SK-N-SH treated with all-trans-retinoic acid at 6 μM for 48 hours (cell line): ENCODE measurements around the gene HOXB7.

Experiments
- ATAC-seq: fragments of 200-7000 bp; cut with Tn5 transposase; 3 replicates; pipeline ENCODE4 v1.9.1; 2020; ENCODE audit warnings: mild to moderate bottlenecking, moderate library complexity
- ARNTL ChIP-seq: fragments of 450-650 bp; formaldehyde crosslinking; IDR thresholded peaks from 2 replicates; pipeline ENCODE4 v1.5.0; 2020; ENCODE audit warnings: low read depth, mild to moderate bottlenecking, moderate library complexity, borderline replicate concordance
- BACH2 ChIP-seq: fragments of 250-450 bp; sonication (Bioruptor Pico); IDR thresholded peaks from 2 replicates; pipeline ENCODE4 v1.9.0; 2021; ENCODE audit warnings: mild to moderate bottlenecking, borderline replicate concordance
- CSDC2 ChIP-seq: fragments of 250-450 bp; sonication (Bioruptor Pico); IDR thresholded peaks from 2 replicates; pipeline ENCODE4 v1.5.0; 2020; ENCODE audit warnings: mild to moderate bottlenecking, moderate library complexity
- ESRRG ChIP-seq: fragments of 250-450 bp; sonication (Bioruptor Pico); IDR thresholded peaks from 2 replicates; pipeline ENCODE4 v1.6.1; 2021; ENCODE audit warnings: mild to moderate bottlenecking
- GLIS3 ChIP-seq: fragments of 250-450 bp; sonication (Bioruptor Pico); IDR thresholded peaks from 2 replicates; pipeline ENCODE4 v1.5.0; 2020; ENCODE audit warnings: mild to moderate bottlenecking, moderate library complexity
- ISL1 ChIP-seq: fragments of 250-450 bp; sonication (Bioruptor Pico); IDR thresholded peaks from 2 replicates; pipeline ENCODE4 v2.1.2; 2022; ENCODE audit warnings: mild to moderate bottlenecking, moderate library complexity
- OSR1 ChIP-seq: fragments of 250-450 bp; sonication (Bioruptor Pico); IDR thresholded peaks from 2 replicates; pipeline ENCODE4 v1.8.0; 2022; ENCODE audit warnings: moderate library complexity, mild to moderate bottlenecking, inconsistent platforms
- PPARA ChIP-seq: fragments of 250-450 bp; sonication (Bioruptor Pico); IDR thresholded peaks from 2 replicates; pipeline ENCODE4 v1.5.0; 2020; ENCODE audit warnings: mild to moderate bottlenecking, borderline replicate concordance
- RARB ChIP-seq: fragments of 250-450 bp; sonication (Bioruptor Pico); IDR thresholded peaks from 2 replicates; pipeline ENCODE4 v1.8.0; 2021; ENCODE audit warnings: mild to moderate bottlenecking, moderate library complexity
- SNAI2 ChIP-seq: fragments of 250-450 bp; sonication (Bioruptor Pico); IDR thresholded peaks from 2 replicates; pipeline ENCODE4 v1.5.0; 2020; ENCODE audit warnings: mild to moderate bottlenecking, moderate library complexity
- TCF4 ChIP-seq: fragments of 250-450 bp; sonication (Bioruptor Pico); IDR thresholded peaks from 2 replicates; pipeline ENCODE4 v1.8.0; 2021; ENCODE audit warnings: mild to moderate bottlenecking, moderate library complexity, borderline replicate concordance
- TOX ChIP-seq: fragments of 250-450 bp; sonication (Bioruptor Pico); IDR thresholded peaks from 2 replicates; pipeline ENCODE4 v1.8.0; 2021; ENCODE audit warnings: mild to moderate bottlenecking, moderate library complexity, borderline replicate concordance
- ZC3H10 ChIP-seq: fragments of 250-450 bp; sonication (Bioruptor Pico); IDR thresholded peaks from 2 replicates; pipeline ENCODE4 v1.5.1; 2021; ENCODE audit warnings: mild to moderate bottlenecking, moderate library complexity
- ZFP30 ChIP-seq: fragments of 450-650 bp; formaldehyde crosslinking; IDR thresholded peaks from 2 replicates; pipeline ENCODE4 v1.5.0; 2022; ENCODE audit warnings: mild to moderate bottlenecking, moderate library complexity
- ZNF565 ChIP-seq: fragments of 450-650 bp; formaldehyde crosslinking; conservative IDR thresholded peaks from 2 replicates; pipeline ENCODE4 v1.5.0; 2020; ENCODE audit warnings: low read depth, mild to moderate bottlenecking, moderate library complexity
- ZNF70 ChIP-seq: fragments of 450-650 bp; formaldehyde crosslinking; IDR thresholded peaks from 2 replicates; pipeline ENCODE4 v1.5.0; 2020; ENCODE audit warnings: mild to moderate bottlenecking, moderate library complexity
- ZNF8 ChIP-seq: fragments of 450-650 bp; formaldehyde crosslinking; IDR thresholded peaks from 2 replicates; pipeline ENCODE4 v1.5.0; 2020; ENCODE audit warnings: mild to moderate bottlenecking, moderate library complexity
- TF ChIP-seq, protein P1 (sequence below): fragments of 250-450 bp; sonication (Bioruptor Pico); IDR thresholded peaks from 2 replicates; pipeline ENCODE4 v1.5.1; 2021; ENCODE audit warnings: mild to moderate bottlenecking, moderate library complexity
- TF ChIP-seq, protein P2 (sequence below): fragments of 250-450 bp; sonication (Bioruptor Pico); IDR thresholded peaks from 2 replicates; pipeline ENCODE4 v1.8.0; 2020; ENCODE audit warnings: mild to moderate bottlenecking, moderate library complexity, borderline replicate concordance
- TF ChIP-seq, protein P3 (sequence below): fragments of 250-450 bp; sonication (Bioruptor Pico); IDR thresholded peaks from 2 replicates; pipeline ENCODE4 v1.5.1; 2020; ENCODE audit warnings: low read depth, mild to moderate bottlenecking, moderate library complexity
- TF ChIP-seq, protein P4 (sequence below): fragments of 250-450 bp; sonication (Bioruptor Pico); IDR thresholded peaks from 2 replicates; pipeline ENCODE4 v1.8.0; 2021; ENCODE audit warnings: low read depth, mild to moderate bottlenecking, moderate library complexity, borderline replicate concordance
- TF ChIP-seq, protein P5 (sequence below): fragments of 250-450 bp; sonication (Bioruptor Pico); IDR thresholded peaks from 2 replicates; pipeline ENCODE4 v1.5.0; 2020; ENCODE audit warnings: mild to moderate bottlenecking, moderate library complexity

Gene HOXB7

DNA sequence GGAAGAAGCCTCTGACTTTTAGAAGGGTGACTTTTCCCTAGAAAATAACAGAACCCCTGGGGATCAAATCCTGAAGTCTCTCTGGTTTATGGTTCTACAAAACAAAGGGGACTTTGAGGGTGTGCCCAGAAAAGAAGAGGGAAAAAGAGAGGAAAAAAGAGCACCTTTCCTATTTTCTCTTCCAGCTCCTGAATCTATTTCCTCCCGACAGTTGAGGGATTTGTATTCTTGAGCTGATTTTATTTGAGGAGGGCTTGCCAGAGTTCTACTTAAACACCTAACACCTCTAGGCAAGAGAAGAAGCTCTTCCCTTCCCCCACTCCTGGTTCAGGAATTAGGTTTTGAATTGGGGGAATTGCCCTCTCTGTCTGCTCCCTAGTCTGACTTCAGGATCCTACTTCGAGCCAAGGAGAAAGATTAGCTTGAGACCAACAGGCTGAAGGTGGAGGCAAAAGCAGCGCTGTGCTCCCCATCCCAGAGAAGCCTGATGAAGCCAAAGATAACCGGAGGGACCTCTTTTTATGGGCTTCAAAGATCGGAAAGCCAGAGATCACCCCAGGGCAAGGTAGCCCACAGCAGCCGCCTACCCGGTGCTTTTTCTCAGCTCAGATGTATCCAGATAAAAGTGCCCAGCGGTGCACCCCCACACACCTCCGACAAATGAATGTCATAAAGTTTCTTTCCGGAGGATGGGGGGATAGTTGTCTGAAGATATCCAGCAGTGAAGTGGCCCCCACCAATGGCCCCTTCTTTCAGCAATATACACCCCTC is 21.6 kb downstream of the HOXB7 start:
- ATAC-seq, result no peak
- TF ChIP-seq RARB (CRISPR knock-in tag) (no peak), ZFP30 (CRISPR knock-in tag) (no peak), CSDC2 (CRISPR knock-in tag) (no peak)

DNA sequence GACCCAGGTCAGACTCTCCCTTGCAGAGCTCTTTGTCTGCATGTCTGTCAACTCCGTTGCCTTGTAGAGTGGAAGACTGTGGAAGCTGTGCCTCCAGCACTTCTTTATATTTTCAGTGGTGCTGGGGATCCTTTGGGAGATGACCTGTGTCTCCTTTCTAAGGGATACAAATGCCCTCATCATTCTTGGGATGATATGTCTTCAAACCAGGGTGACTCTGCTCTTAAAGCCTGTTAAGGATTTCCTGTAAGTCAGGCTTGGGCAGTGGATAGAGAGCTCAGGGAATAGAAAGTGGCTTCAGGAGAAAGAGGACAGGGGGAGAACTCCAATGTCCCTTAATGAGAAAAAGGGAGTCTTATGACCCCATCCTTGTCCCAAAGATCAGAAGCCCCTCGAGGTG is 22.3 kb downstream of the HOXB7 start:
- no peak for ATAC-seq
- TF ChIP-seq, protein P1, sequence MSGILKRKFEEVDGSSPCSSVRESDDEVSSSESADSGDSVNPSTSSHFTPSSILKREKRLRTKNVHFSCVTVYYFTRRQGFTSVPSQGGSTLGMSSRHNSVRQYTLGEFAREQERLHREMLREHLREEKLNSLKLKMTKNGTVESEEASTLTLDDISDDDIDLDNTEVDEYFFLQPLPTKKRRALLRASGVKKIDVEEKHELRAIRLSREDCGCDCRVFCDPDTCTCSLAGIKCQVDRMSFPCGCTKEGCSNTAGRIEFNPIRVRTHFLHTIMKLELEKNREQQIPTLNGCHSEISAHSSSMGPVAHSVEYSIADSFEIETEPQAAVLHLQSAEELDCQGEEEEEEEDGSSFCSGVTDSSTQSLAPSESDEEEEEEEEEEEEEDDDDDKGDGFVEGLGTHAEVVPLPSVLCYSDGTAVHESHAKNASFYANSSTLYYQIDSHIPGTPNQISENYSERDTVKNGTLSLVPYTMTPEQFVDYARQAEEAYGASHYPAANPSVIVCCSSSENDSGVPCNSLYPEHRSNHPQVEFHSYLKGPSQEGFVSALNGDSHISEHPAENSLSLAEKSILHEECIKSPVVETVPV (CRISPR knock-in tag), result no peak
- TF ChIP-seq, protein P2, sequence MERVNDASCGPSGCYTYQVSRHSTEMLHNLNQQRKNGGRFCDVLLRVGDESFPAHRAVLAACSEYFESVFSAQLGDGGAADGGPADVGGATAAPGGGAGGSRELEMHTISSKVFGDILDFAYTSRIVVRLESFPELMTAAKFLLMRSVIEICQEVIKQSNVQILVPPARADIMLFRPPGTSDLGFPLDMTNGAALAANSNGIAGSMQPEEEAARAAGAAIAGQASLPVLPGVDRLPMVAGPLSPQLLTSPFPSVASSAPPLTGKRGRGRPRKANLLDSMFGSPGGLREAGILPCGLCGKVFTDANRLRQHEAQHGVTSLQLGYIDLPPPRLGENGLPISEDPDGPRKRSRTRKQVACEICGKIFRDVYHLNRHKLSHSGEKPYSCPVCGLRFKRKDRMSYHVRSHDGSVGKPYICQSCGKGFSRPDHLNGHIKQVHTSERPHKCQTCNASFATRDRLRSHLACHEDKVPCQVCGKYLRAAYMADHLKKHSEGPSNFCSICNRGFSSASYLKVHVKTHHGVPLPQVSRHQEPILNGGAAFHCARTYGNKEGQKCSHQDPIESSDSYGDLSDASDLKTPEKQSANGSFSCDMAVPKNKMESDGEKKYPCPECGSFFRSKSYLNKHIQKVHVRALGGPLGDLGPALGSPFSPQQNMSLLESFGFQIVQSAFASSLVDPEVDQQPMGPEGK (CRISPR knock-in tag), result no peak
- TF ChIP-seq OSR1 (no peak), ESRRG (CRISPR knock-in tag) (no peak), TCF4 (CRISPR knock-in tag) (no peak), ZC3H10 (CRISPR knock-in tag) (no peak), PPARA (CRISPR knock-in tag) (no peak), ISL1 (CRISPR knock-in tag) (no peak), ZNF8 (no peak), ZNF565 (CRISPR knock-in tag) (no peak), ZNF70 (CRISPR knock-in tag) (no peak), SNAI2 (CRISPR knock-in tag) (no peak), BACH2 (CRISPR knock-in tag) (no peak), ZFP30 (CRISPR knock-in tag) (no peak), ARNTL (no peak), TOX (CRISPR knock-in tag) (no peak)
- TF ChIP-seq, protein P3, sequence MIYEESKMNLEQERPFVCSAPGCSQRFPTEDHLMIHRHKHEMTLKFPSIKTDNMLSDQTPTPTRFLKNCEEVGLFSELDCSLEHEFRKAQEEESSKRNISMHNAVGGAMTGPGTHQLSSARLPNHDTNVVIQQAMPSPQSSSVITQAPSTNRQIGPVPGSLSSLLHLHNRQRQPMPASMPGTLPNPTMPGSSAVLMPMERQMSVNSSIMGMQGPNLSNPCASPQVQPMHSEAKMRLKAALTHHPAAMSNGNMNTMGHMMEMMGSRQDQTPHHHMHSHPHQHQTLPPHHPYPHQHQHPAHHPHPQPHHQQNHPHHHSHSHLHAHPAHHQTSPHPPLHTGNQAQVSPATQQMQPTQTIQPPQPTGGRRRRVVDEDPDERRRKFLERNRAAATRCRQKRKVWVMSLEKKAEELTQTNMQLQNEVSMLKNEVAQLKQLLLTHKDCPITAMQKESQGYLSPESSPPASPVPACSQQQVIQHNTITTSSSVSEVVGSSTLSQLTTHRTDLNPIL, result no peak
- TF ChIP-seq, protein P4, sequence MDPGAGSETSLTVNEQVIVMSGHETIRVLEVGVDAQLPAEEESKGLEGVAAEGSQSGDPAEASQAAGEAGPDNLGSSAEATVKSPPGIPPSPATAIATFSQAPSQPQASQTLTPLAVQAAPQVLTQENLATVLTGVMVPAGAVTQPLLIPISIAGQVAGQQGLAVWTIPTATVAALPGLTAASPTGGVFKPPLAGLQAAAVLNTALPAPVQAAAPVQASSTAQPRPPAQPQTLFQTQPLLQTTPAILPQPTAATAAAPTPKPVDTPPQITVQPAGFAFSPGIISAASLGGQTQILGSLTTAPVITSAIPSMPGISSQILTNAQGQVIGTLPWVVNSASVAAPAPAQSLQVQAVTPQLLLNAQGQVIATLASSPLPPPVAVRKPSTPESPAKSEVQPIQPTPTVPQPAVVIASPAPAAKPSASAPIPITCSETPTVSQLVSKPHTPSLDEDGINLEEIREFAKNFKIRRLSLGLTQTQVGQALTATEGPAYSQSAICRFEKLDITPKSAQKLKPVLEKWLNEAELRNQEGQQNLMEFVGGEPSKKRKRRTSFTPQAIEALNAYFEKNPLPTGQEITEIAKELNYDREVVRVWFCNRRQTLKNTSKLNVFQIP, result no peak

DNA sequence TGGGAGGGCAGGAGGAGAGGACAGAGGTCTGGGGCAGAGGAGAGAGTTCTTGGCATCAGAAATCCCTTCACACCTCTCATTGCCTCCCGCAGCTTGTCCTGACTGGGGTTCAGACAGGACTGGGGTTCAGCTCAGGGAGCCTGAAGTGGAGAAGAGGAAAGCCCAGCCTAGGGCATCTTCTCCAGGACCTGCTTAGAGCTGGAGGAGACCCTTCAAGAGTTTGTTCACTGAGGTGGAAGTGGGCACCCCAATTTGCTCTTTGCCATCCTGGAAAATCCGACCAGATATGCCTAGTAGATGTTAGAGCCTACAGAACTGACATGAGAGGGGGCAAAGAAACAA is 22.8 kb downstream of the HOXB7 start:
- TF ChIP-seq ZNF565 (CRISPR knock-in tag), result no peak
- no peak for TF ChIP-seq ARNTL
- TF ChIP-seq RARB (CRISPR knock-in tag), result no peak
- TF ChIP-seq, protein P3, result no peak
- ATAC-seq, result no peak

DNA sequence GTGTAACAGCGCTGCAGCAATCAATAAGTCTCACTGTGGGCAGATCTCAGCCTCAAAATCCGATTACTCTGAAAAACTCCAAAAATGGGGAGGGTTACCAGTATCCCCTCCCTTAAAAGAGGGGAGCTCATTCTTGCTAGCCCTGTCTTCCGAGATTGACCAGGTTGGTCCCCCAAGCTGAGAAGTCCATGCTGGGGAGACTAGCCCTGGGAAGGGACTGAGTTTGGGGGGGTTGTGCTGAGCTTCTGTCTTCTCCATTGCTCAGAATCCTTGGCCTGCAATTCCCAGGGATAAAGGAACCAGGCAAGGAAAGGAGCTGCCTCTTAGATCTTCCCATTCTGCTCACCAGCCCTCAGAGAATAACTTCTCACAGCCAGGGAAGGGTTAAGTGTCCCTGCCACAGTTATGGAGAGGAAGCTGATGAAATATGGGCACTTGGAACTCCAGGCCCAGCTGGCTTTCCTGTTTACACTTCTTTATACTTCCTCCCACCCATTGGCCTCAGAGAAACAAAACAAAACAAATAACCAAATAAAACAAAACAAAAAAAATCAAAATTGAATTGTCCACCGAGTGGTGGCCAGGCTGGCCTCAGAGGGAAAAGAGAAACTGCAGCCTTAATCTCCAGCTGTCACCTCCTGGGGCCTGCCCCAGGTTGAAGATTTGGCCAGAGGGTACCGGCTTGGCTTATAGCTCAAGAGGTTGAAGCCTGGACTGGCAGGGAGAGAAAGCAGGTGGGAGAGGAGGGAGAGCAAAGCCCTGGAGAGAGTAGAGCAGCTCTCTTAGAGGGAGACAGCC is 23.3 kb downstream of the HOXB7 start:
- no peak for ATAC-seq
- TF ChIP-seq CSDC2 (CRISPR knock-in tag) (no peak), ISL1 (CRISPR knock-in tag) (no peak), PPARA (CRISPR knock-in tag) (no peak), ZFP30 (CRISPR knock-in tag) (no peak), ZNF70 (CRISPR knock-in tag) (no peak), OSR1 (no peak), ZNF565 (CRISPR knock-in tag) (no peak), GLIS3 (no peak)
- TF ChIP-seq, protein P2 (CRISPR knock-in tag), result no peak
- TF ChIP-seq, protein P5, sequence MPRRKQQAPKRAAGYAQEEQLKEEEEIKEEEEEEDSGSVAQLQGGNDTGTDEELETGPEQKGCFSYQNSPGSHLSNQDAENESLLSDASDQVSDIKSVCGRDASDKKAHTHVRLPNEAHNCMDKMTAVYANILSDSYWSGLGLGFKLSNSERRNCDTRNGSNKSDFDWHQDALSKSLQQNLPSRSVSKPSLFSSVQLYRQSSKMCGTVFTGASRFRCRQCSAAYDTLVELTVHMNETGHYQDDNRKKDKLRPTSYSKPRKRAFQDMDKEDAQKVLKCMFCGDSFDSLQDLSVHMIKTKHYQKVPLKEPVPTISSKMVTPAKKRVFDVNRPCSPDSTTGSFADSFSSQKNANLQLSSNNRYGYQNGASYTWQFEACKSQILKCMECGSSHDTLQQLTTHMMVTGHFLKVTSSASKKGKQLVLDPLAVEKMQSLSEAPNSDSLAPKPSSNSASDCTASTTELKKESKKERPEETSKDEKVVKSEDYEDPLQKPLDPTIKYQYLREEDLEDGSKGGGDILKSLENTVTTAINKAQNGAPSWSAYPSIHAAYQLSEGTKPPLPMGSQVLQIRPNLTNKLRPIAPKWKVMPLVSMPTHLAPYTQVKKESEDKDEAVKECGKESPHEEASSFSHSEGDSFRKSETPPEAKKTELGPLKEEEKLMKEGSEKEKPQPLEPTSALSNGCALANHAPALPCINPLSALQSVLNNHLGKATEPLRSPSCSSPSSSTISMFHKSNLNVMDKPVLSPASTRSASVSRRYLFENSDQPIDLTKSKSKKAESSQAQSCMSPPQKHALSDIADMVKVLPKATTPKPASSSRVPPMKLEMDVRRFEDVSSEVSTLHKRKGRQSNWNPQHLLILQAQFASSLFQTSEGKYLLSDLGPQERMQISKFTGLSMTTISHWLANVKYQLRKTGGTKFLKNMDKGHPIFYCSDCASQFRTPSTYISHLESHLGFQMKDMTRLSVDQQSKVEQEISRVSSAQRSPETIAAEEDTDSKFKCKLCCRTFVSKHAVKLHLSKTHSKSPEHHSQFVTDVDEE (CRISPR knock-in tag), result no peak
